ENCODE results near the gene PRUNE2.

The PRUNE2 gene

DNA sequence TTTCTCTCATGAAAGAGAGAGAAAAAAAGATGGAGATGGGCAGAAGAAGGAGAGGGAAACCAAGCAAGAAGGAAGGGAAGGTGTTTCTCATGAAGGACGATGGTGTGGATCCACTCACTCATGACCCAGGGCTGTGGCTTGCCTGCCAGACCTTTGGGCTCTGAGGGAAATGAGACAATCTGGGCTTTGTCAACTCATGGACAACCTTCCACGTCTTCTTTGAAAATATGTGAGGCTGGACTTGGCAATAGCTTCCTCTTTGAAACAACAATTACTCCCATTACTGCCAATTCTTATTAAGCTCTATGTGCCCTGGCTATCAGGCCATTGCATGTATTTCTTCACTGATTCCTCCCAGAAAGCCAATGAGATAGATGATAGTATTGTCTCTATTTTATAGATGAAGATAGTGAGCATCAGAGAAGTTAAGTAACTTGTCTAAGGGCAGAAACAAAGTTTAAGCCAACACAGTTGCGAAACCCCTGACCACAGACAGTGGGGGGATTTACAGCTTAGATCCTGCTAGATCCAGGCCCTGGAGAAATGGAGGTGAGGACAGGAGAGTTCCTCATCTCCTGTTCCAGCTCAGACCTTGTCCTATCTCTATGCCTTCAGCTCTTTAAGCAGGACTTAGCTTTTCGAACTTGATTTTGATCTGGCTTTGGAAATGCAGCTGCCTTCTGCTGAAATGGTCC is 314.5 kb downstream of the PRUNE2 start:
- TF ChIP-seq, protein P1, sequence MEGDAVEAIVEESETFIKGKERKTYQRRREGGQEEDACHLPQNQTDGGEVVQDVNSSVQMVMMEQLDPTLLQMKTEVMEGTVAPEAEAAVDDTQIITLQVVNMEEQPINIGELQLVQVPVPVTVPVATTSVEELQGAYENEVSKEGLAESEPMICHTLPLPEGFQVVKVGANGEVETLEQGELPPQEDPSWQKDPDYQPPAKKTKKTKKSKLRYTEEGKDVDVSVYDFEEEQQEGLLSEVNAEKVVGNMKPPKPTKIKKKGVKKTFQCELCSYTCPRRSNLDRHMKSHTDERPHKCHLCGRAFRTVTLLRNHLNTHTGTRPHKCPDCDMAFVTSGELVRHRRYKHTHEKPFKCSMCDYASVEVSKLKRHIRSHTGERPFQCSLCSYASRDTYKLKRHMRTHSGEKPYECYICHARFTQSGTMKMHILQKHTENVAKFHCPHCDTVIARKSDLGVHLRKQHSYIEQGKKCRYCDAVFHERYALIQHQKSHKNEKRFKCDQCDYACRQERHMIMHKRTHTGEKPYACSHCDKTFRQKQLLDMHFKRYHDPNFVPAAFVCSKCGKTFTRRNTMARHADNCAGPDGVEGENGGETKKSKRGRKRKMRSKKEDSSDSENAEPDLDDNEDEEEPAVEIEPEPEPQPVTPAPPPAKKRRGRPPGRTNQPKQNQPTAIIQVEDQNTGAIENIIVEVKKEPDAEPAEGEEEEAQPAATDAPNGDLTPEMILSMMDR (IDR thresholded peaks at IDR 0.05; ENCODE audit: insufficient read depth, low read length, missing control alignments) = no peak
- ChIA-PET CTCF (interaction anchor here (1.7 to 2.2 kb wide), 2 partner anchors 11 to 15 kb away, joined by 4 to 5 read pairs; no protein-coding TSS in a partner anchor), POLR2A (no interaction called here)
- DNase-seq (ENCODE audit: low read depth, low spot score) = no peak
- no peak overlapping the region for H3K4me3 ChIP-seq (ENCODE audit: low read depth, low read length)

DNA sequence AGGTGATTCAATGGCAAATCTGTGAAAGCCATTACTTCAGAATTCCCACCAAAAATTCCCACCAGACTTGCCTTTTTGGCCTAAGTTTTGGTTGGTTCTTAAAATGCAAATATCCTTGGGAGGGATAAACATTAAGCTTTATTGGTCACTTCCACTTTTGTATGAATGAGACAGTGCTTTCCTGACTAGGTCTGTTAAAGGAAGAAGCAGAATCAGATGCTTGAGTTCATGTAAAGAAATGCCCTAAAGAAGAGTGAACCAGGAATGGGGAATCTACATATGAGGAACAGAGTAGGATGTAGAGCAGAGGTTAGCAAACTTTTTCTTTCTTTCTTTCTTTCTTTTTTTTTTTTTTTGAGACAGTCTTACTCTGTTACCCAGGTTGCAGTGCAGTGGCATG is 317.6 kb downstream of the PRUNE2 start:
- no peak for DNase-seq (ENCODE audit: low read depth, low spot score)
- ChIA-PET CTCF (no interaction called here), POLR2A (no interaction called here)
- H3K4me3 ChIP-seq (ENCODE audit: low read depth, low read length) = no peak overlapping the region
- TF ChIP-seq, protein P1 (IDR thresholded peaks at IDR 0.05; ENCODE audit: insufficient read depth, low read length, missing control alignments) = no peak

DNA sequence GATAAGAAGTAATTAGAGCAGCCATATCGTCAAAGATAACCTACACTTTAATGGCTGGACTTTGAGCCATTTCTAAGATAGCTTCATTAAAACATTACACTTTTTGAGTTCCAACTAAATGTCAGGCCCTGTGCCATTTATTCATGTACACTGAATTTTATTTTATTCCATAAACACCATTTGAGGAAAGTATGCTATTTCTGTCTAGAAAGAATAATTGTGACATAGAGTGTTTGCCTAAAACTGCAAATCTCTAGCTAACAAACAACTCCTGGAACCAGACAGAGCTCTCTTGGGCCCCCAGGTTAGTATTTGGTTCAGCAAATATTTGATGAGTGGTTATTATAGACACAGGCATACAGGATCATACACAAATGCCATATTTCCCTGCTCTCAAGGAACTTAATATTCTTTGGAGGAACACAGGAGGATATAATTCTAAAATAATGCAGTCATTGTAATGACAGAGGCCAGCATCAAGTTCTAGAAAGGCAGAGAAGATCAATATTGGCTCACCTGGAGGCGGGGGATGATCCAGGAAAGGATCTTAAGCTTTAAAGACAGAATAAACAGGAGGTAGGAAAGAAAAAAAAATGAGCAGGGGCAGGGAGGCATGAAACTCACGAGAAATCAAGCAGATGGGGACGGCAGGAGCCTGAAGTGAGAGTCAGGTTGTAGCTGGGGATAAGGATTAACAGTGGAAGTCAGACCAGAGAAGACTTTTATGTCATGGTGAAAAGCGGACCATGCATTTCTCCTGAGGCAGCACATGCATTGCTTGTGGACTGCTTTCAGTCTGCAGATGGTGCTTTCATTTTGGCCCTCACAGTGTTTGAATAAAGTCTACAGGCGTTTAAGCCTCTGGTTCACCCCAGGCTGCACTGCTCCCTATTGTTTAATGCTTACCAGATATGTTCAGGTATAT is 319.3 kb downstream of the PRUNE2 start:
- ChIA-PET CTCF (interaction anchor here (1.1 kb wide), 1 partner anchor 139 kb away, joined by 3 read pairs; no protein-coding TSS in a partner anchor), POLR2A (no interaction called here)
- H3K4me3 ChIP-seq (ENCODE audit: low read depth, low read length) = no peak overlapping the region
- TF ChIP-seq, protein P1 (IDR thresholded peaks at IDR 0.05; ENCODE audit: insufficient read depth, low read length, missing control alignments) = no peak
- DNase-seq (ENCODE audit: low read depth, low spot score) = no peak

DNA sequence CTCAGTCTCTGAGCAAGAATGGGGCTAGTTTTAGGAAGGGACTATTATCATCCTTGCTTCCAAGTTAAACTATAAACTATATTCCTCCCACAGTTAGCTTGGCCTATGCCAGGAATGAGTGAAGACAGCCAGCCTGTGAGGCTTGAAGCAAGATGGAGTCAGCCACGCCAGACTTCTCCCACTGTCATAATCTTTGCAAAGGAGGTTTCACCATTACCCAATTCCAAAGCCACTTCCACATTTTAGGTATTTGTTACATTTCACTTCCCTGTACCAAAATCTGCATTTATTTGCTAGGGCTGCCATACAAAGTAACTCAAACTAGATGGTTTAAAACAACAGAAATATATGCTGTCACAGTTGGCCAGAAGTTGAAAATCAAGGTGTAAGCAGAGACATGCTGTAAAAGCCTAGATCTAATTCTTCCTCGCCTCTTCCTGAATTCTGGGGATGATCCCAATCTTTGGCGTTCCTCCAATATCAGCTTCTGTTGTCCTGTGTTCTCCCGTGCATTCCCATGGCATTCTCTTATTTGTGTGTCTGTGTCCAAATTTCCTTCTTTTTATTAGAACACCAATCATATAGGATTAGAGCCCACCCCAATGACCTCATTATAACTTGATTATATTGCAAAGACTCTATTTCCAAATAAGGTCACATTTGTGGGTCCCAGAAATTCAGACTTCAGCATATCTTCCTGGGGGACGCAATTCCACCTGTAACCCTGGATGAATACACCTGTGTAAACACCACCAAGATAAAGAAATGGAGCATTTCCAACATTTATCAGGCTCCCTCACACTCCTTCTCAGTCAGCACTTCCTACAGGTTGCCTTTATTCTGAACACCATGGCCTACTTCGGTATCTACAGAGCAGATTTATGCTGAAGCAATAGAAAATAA is 320.2 kb downstream of the PRUNE2 start:
- H3K4me3 ChIP-seq (ENCODE audit: low read depth, low read length) = no peak overlapping the region
- ChIA-PET POLR2A (no interaction called here), CTCF (no interaction called here)
- no peak for DNase-seq (ENCODE audit: low read depth, low spot score)
- TF ChIP-seq, protein P1 (IDR thresholded peaks at IDR 0.05; ENCODE audit: insufficient read depth, low read length, missing control alignments) = no peak

DNA sequence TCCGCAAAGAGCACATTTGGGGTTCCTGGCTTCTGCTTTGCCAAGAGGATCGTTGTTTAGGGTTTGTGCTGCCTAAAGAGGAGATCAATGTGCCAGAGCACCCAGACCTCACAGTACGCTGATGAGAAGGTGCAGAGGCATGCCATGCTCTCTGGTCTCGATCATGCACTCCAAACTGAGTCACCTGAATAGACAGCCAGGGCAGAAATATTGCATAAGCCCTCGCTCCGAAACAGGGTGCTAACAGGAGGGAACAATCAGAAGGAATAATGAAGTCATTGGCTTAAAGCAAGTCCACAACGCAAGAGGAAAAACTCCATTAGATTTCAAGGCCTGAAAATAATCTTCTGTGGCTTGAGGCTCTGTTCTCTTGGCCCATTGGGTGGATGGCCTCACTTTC is 322.7 kb downstream of the PRUNE2 start:
- ChIA-PET CTCF (no interaction called here), POLR2A (no interaction called here)
- TF ChIP-seq, protein P1 (IDR thresholded peaks at IDR 0.05; ENCODE audit: insufficient read depth, low read length, missing control alignments) = no peak
- no peak overlapping the region for H3K4me3 ChIP-seq (ENCODE audit: low read depth, low read length)
- no peak for DNase-seq (ENCODE audit: low read depth, low spot score)

Measured in AG04449 (cell line).